Neuronal stem cell (in vitro differentiated cells): ENCODE data around the gene LRRIQ4.

Experiments used
- DNase-seq: peaks from one replicate; pipeline ENCODE4 v3.0.0-alpha.2; 2013; ENCODE audit warnings: low spot score
- H2AFZ ChIP-seq: one replicate; pipeline ENCODE4 v1.6.1; 2013; ENCODE audit warnings: mild to moderate bottlenecking, low read length, inconsistent platforms
- H2AK5ac ChIP-seq: 2 replicates; pipeline ENCODE4 v1.6.1; 2013; ENCODE audit warnings: low read depth, mild to moderate bottlenecking, inconsistent platforms, low read length, moderate library complexity, mixed read lengths
- H2BK120ac ChIP-seq: 2 replicates; pipeline ENCODE4 v1.6.1; 2013; ENCODE audit warnings: low read depth, mild to moderate bottlenecking, inconsistent platforms, low read length, moderate library complexity, mixed read lengths
- H2BK12ac ChIP-seq: one replicate; pipeline ENCODE4 v1.6.1; 2013; ENCODE audit warnings: low read length, inconsistent platforms
- H2BK15ac ChIP-seq: 2 replicates; pipeline ENCODE4 v1.6.1; 2013; ENCODE audit warnings: mild to moderate bottlenecking, low read length, inconsistent platforms, mixed read lengths
- H2BK5ac ChIP-seq: one replicate; pipeline ENCODE4 v1.6.1; 2013; ENCODE audit warnings: inconsistent platforms, mild to moderate bottlenecking, low read length, moderate library complexity
- H3K14ac ChIP-seq: one replicate; pipeline ENCODE4 v1.6.1; 2013; ENCODE audit warnings: low read length, inconsistent platforms
- H3K18ac ChIP-seq: 2 replicates; pipeline ENCODE4 v1.6.1; 2013; ENCODE audit warnings: low read length, inconsistent platforms
- H3K23ac ChIP-seq: 2 replicates; pipeline ENCODE4 v1.6.1; 2013; ENCODE audit warnings: low read depth, mild to moderate bottlenecking, mixed read lengths, low read length, inconsistent platforms; ENCODE audit not compliant: poor library complexity
- H3K27ac ChIP-seq: replicated peaks from 3 replicates; pipeline ENCODE4 v1.5.1; 2013; ENCODE audit warnings: low read length, inconsistent platforms
- H3K27me3 ChIP-seq, 3 experiments: 2 replicates each; pipeline ENCODE4 v1.6.1; 2013; ENCODE audit warnings: low read length in 3 of 3, mild to moderate bottlenecking in 2 of 3, inconsistent platforms in 1 of 3, low read depth in 1 of 3, mixed read lengths in 1 of 3, moderate library complexity in 1 of 3; ENCODE audit not compliant: control insufficient read depth in 3 of 3, insufficient read depth in 3 of 3
- H3K36me3 ChIP-seq, 2 donors: replicated peaks in 1 of 2; 2 replicates each; pipeline ENCODE4 v1.6.1; 2013; ENCODE audit warnings: low read length in 2 of 2; ENCODE audit not compliant: control insufficient read depth in 2 of 2, insufficient read depth in 2 of 2
- H3K4ac ChIP-seq: 2 replicates; pipeline ENCODE4 v1.6.1; 2013; ENCODE audit warnings: inconsistent platforms, mild to moderate bottlenecking, low read length, moderate library complexity
- H3K4me1 ChIP-seq, 2 donors: 1 replicate in 1 of 2; 2 replicates in 1 of 2; pipeline ENCODE4 v1.6.1; 2013; ENCODE audit warnings: low read length in 2 of 2, low read depth in 1 of 2; ENCODE audit not compliant: control insufficient read depth in 2 of 2, insufficient read depth in 1 of 2
- H3K4me2 ChIP-seq: one replicate; pipeline ENCODE4 v1.6.1; 2013; ENCODE audit warnings: mild to moderate bottlenecking, low read length, inconsistent platforms; ENCODE audit not compliant: insufficient read depth, poor library complexity, severe bottlenecking
- H3K4me3 ChIP-seq, 2 donors: 2 replicates each; pipeline ENCODE4 v1.5.1; 2013; ENCODE audit warnings: low read length in 2 of 2, mild to moderate bottlenecking in 2 of 2, inconsistent platforms in 1 of 2, moderate library complexity in 1 of 2
- H3K79me1 ChIP-seq: one replicate; pipeline ENCODE4 v1.6.1; 2013; ENCODE audit warnings: low read depth, mild to moderate bottlenecking, inconsistent platforms, low read length, moderate library complexity
- H3K9ac ChIP-seq: one replicate; pipeline ENCODE4 v1.6.1; 2013; ENCODE audit warnings: mild to moderate bottlenecking, low read depth, low read length, inconsistent platforms; ENCODE audit not compliant: poor library complexity
- H3K9me3 ChIP-seq, 2 donors: replicated peaks in 1 of 2; 2 replicates each; pipeline versions ENCODE3 to v1.6.1; 2013; ENCODE audit warnings: low read length in 2 of 2, mild to moderate bottlenecking in 2 of 2, inconsistent platforms in 1 of 2, low read depth in 1 of 2, mixed read lengths in 1 of 2, moderate library complexity in 1 of 2; ENCODE audit not compliant: control insufficient read depth in 2 of 2, insufficient read depth in 1 of 2
- H4K8ac ChIP-seq: one replicate; pipeline ENCODE4 v1.6.1; 2013; ENCODE audit warnings: low read depth, mild to moderate bottlenecking, inconsistent platforms, low read length, moderate library complexity
- H4K91ac ChIP-seq: one replicate; pipeline ENCODE4 v1.6.1; 2013; ENCODE audit warnings: low read length, low read depth, mild to moderate bottlenecking, inconsistent platforms; ENCODE audit not compliant: poor library complexity
- WGBS, 2 donors: extraction: QIAGEN DNeasy Blood & Tissue Kit; methylation state at CpG; one replicate each; pipeline ENCODE4 v1.1.7; 2013; ENCODE audit warnings: missing lambda C conversion rate in 2 of 2, mixed read lengths in 1 of 2; ENCODE audit not compliant: insufficient read length in 2 of 2, insufficient replicate concordance in 1 of 2; ENCODE audit errors: extremely low coverage in 2 of 2; 5-methylcytosine and 5-hydroxymethylcytosine counted together

The LRRIQ4 gene

DNA sequence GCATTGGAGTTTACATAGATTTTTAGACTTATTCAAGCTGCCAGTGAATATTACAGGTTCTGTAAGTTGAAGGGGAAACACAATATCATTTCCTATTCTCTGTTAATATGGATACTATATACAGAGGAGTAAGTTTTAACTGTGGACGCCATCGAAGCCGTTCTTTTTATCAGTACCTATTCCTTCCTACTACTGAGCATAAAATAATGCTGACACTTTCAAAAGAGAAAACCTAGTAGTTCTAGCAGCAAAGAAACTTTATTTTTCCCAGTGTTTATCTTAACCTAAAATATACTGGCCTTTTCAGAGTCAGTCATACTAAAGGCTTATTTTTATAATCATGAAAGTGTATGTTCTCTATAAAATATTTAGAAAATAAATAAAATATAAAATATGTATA lies 42.8 kb downstream of the LRRIQ4 start:
- Histone ChIP-seq H4K91ac (no peak overlapping the region), H3K27ac (no peak overlapping the region), H3K9ac (no peak overlapping the region), H2AK5ac (no peak overlapping the region), H3K9me3 (no peaks in the 10 kb centered on the region), H2BK15ac (no peak overlapping the region), H3K36me3 (no peaks in the 10 kb centered on the region), H3K79me1 (no peaks in the 10 kb centered on the region), H3K4me2 (no peak overlapping the region), H3K4me3 (no peak overlapping the region), H3K4me1 (no peaks in the 10 kb centered on the region), H3K4ac (no peak overlapping the region), H2BK120ac (no peak overlapping the region), H4K8ac (no peak overlapping the region), H3K14ac (no peak overlapping the region), H3K23ac (no peak overlapping the region), H3K18ac (no peak overlapping the region), H2AFZ (no peak overlapping the region), H2BK12ac (no peak overlapping the region), H3K27me3 (peaks cover 0 to under 1% (median 0%) of the 10 kb centered on the region in 3 experiments), H2BK5ac (no peak overlapping the region)
- no CpG with 5 or more reads among the region's 3 CpGs for WGBS, 2 donors
- no peak for DNase-seq

DNA sequence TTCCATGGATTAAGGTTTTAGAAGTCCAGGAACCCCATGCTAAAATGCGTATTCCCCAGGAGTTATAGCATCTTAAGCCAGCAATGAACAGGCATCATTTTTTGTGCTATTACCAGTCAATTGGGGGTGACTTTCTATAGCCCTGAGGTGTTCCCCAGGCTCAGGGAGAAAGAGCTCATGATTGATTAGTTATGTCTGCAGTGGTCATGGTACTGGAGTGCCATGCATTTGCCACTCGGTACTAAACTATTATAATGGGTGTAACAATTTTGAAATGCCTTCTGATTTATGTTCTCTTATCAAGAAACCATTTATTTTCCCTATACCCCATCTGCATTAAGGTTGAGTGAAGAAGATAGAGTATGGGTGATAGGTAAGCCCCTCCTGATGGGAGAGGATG lies 45.1 kb downstream of the LRRIQ4 start:
- Histone ChIP-seq H3K36me3 (no peaks in the 10 kb centered on the region), H2AK5ac (no peak overlapping the region), H4K91ac (no peak overlapping the region), H2BK12ac (no peak overlapping the region), H3K27me3 (peaks cover 0 to 3% (median 0%) of the 10 kb centered on the region in 3 experiments), H4K8ac (no peak overlapping the region), H2BK15ac (no peak overlapping the region), H3K18ac (no peak overlapping the region), H3K23ac (no peak overlapping the region), H2AFZ (no peak overlapping the region), H3K14ac (no peak overlapping the region), H2BK5ac (no peak overlapping the region), H3K9me3 (no peaks in the 10 kb centered on the region), H3K4ac (no peak overlapping the region), H3K79me1 (no peaks in the 10 kb centered on the region), H3K9ac (no peak overlapping the region), H3K4me1 (no peaks in the 10 kb centered on the region), H3K4me3 (no peak overlapping the region), H3K27ac (no peak overlapping the region), H2BK120ac (no peak overlapping the region), H3K4me2 (no peak overlapping the region)
- no peak for DNase-seq
- no CpG with 5 or more reads among the region's 2 CpGs for WGBS, 2 donors

DNA sequence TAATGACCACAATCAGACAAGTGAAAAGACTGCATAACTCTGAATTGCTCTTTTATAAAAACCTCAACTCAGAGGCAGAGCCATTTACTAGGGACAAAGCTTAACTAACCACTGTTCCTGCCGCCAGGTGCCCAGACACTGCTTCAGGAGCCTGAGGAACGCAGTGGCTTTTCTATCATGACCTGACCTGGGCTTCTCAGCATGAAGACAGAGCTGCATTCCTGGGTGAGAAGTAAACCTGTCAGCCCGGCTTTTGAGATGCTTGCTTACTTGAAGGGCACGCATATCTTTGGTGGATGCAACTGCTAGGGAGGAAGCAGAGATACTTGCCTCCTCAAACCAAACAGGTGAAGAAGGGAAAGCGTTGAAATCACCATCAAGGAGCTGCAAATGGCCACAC lies 49.2 kb downstream of the LRRIQ4 start:
- Histone ChIP-seq H2BK120ac (no peak overlapping the region), H2AFZ (no peak overlapping the region), H3K27me3 (peaks cover 0 to 3% (median 0%) of the 10 kb centered on the region in 3 experiments), H3K18ac (no peak overlapping the region), H3K9ac (no peak overlapping the region), H2BK5ac (no peak overlapping the region), H2AK5ac (no peak overlapping the region), H3K23ac (no peak overlapping the region), H3K4me2 (no peak overlapping the region), H4K8ac (no peak overlapping the region), H3K4ac (no peak overlapping the region), H2BK12ac (no peak overlapping the region), H3K79me1 (no peaks in the 10 kb centered on the region), H2BK15ac (no peak overlapping the region), H4K91ac (no peak overlapping the region), H3K4me1 (no peaks in the 10 kb centered on the region), H3K27ac (no peak overlapping the region), H3K9me3 (no peaks in the 10 kb centered on the region), H3K14ac (no peak overlapping the region), H3K36me3 (no peaks in the 10 kb centered on the region), H3K4me3 (no peak overlapping the region)
- WGBS, 2 donors = no CpG with 5 or more reads among the region's 5 CpGs
- no peak for DNase-seq

DNA sequence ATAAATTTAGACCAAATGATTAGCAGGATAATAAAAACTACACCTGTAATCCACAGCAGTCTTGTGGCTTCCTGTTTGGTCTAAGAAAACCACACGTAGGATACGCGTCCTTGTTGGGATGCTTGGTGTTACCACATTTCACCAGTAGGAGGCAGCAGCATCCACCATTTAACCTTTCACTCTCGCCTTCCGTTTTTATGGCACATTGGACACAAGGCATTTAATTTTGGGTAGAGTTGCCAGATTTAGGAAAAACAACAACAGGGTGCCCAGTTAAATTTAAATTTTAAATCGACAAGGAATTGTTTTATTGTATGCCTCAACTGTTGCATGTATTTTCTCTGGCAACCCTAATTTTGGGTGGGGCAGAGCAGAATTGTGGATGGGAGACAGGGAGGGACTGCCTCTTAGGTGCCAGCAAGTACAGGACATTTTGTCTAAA lies 50.8 kb downstream of the LRRIQ4 start:
- no peak overlapping the region for H3K4me3 ChIP-seq
- WGBS, 2 donors = no CpG with 5 or more reads among the region's 6 CpGs
- DNase-seq = peak; percentile 70

More for the DNA sequence above, 50.8 kb downstream of the LRRIQ4 start:
- Histone ChIP-seq H3K14ac (no peak overlapping the region), H3K36me3 (no peaks in the 10 kb centered on the region), H3K79me1 (no peaks in the 10 kb centered on the region), H3K4ac (no peak overlapping the region), H4K91ac (no peak overlapping the region), H3K4me1 (no peaks in the 10 kb centered on the region), H2AFZ (no peak overlapping the region), H2BK5ac (no peak overlapping the region), H2BK120ac (no peak overlapping the region), H3K9ac (no peak overlapping the region), H2BK15ac (no peak overlapping the region), H2BK12ac (no peak overlapping the region), H3K27me3 (peaks cover 0 to 3% (median 0%) of the 10 kb centered on the region in 3 experiments), H3K4me2 (no peak overlapping the region), H3K23ac (no peak overlapping the region), H4K8ac (no peak overlapping the region), H3K9me3 (no peaks in the 10 kb centered on the region), H3K27ac (no peak overlapping the region), H3K18ac (no peak overlapping the region), H2AK5ac (no peak overlapping the region)
